ENCODE measurements around the gene GCC1.
A peak's percentile ranks its signal among the peaks of the same experiment; 100 is the strongest.
"Not testable (repeated sequence)": the region's sequence is repeated elsewhere in the genome, so short reads cannot be mapped to it uniquely, and the experiment has no call there.

The GCC1 gene

DNA sequence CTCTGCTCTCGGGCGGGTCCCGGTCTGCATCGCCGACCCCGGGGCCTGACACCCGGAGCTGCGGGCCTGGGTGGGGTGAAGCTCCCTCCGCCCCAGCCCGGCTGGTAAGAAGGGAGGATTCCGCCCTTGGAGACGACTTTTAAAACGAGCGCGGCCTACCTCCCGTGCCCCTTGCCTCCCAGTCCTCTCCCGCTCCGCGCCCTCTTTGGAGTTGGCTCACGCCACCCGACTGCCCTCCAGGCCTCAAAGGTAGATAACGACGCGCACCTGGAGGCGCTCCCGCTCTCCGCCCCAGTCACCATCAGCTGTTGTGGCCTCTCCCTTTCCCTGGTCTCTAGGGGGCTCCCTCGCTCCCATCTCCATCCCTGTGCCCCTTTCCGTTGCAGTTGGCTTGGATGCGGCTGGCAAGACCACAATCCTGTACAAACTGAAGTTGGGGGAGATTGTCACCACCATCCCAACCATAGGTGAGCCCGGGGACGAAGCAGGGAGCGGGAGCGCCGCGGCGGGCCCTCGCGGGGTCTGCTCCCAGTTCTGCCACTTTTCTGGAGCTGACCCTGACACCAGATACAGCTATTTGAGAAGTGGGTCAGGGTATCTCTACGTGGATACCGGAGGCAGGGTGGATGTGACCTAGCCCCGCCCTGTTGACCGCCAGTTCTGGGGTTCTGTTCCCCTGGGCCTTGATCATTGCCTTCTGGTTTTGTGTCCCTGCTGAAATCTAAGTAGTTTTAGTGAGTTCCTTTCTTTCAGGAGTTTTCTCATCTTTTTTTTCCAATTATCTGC lies 3.5 kb upstream of the GCC1 start:
- peak; percentile 50 for DNase-seq

DNA sequence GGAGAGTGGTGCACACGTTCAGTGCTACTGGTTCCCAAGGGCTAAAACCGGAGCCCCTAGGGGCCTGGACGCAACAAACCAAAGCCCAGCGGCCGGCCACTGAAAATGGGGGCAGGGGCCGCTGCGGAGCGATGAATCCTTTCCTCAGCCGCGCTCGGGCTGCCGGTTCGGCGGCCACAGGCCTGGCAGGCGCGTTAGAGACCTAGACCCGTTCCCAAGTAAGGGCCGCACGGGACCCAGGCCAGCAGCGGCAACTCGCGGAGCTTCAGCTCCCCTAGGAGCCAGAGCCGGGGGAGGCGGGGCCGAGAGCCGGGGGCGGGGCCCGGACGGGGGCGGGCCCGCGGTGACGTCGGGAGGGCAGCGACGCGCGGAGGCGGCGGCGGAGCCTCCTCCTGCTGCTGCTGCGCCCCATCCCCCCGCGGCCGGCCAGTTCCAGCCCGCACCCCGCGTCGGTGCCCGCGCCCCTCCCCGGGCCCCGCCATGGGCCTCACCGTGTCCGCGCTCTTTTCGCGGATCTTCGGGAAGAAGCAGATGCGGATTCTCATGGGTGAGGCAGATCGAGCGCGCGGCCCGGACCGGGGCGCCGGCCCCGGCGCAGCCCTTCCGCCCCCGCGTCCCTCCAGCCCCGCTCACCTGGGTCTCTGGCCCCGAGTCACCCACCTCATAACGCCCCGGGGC lies 2.8 kb upstream of the GCC1 start, which contains the start of gene ARF5:
Gene ARF5 (plus strand): TSS at position 393 of the 678 bp plus-strand sequence. CDS start 88 bp downstream, at position 481.
- peak; percentile 91 for DNase-seq

DNA sequence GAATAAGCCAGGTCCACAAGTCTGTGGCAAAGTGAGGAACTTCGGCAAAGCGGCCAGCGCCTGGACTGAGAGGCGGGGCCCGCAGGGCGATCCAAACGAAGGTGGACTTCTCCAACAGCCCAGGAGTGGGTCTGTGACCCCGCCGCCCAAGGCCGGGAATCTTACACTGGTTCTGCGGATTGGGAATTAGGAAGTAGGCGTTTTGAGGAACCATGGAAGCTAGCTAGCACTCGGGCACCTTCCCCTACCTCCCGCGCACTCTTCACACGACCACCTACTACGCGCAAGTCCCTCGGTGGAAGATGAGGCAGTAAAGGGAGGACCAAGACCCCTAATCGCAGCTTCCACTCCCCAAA lies 2.2 kb upstream of the GCC1 start:
- no peak for DNase-seq

DNA sequence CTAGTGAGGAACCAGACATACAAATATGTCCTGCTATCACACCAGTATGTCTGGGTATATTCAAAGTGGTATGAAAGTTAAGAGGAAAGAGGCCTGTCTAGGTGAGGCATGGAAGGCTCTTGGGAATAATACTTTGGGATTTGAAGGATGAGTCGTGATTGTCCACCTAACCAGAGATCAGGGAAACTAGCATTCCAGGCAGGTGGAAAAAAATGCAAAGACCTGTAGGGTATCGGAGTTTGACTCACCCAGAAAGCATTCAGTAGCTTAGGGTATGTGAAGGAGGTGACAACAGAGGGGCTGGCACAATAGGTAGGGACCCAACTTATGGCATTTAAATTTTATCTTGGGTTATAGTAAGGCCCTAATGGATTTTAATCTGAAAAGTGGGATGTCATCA lies 950 bp upstream of the GCC1 start:
- DNase-seq, result no peak

DNA sequence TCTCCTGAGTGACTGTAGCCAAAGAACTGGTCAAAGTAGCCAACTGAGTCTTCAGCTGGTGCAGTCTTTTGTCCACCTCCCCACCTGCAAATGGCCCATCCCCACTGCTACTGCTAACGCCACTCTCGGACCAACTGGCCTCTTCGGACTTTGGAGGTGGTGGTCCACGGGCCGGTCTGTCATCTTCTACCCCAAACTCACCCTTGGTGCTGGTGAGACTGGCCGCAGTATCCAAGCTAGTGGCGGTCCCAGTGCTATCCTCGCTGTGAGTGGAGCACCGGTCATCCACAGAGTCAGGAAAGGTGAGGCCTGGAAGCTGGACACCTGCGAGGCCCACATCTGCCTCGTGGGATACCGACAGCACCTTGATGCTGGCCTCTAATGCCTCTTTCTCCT lies 750 bp downstream of the GCC1 start:
- no peak for DNase-seq

DNA sequence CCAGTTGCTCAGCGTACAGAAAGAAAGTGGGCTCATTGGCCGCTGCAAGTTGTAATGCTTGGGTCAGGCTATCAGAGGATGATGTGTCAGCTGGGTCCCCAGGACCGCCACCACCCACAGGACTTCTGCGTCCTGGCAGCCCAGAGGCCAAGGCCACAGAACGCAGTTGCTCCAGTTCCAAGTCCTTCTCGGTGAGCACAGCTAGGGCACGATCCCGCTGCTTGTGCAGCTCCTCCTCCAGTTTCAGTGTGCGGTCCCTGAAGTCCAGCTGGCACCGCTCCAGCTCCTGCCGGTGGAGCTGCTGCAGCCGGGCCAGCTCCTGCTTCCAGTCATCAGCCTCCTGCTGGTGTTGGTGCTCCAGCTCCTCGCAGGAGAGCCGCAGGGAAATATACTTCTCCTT lies 3.0 kb downstream of the GCC1 start:
- DNase-seq, result no peak

DNA sequence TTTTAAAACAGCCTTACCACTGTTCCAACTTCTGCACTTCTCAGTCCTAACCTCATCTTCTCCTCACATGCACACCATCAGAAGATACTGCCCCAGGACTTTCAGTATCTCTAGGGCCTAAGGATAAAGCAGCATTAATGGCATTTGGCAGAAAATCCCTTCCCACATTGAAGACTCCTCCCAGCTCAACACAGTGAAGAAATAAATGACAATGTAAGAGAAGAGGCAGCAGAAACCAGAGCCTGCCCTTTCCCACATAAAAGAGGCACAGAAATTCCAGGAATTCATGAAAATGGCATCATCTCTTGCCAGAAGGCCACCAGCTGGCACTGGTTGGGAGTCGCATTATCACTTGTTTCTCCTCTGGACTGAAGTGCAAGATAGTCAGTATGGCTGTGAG lies 3.7 kb downstream of the GCC1 start:
- DNase-seq, result no peak

DNA sequence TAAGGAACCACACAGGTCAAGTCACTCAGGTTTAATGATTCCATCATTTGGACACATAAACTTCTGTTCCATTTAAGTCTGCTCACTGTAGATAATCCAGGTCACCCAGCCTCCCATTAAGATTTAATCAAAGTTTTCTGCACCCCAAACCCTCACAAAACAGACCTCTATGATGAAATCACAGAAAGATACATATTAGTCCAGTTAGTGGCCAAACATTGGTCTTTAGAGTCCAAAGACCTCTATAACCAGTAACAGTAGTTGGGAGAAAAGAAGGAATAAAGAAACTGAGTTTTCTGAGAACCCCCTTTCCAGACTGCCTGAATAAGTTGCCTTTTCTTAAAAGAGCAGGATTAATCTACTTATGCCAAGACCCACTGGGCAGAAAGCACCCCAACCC lies 4.8 kb downstream of the GCC1 start:
- no peak for DNase-seq

DNA sequence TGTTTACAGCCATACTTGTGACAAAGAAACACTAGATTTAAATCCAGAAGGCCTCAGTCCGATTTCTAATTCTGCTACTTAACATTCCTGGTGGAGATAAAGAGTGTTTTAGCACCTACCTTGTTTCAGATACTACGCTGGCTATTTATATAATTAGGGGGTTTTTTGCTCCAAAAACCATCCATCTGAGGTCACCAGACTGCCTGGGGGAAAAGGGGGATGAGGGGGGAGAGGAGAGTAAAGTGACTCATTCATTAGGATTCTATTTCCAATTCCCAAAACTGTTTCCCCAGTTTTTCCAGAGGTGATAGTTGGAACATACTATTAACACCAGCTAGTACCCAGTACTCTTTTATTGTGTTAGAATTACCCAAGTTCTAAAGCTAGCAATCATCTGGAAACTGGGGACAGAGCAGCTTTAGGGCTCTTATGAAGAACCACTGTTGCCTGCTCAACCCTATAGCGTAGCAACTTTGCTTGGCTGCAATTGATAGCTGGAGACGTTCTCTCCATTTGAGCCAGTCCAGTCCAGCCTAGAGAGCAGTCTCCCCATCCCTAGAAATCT lies 6.6 kb downstream of the GCC1 start:
- no peak for DNase-seq

DNA sequence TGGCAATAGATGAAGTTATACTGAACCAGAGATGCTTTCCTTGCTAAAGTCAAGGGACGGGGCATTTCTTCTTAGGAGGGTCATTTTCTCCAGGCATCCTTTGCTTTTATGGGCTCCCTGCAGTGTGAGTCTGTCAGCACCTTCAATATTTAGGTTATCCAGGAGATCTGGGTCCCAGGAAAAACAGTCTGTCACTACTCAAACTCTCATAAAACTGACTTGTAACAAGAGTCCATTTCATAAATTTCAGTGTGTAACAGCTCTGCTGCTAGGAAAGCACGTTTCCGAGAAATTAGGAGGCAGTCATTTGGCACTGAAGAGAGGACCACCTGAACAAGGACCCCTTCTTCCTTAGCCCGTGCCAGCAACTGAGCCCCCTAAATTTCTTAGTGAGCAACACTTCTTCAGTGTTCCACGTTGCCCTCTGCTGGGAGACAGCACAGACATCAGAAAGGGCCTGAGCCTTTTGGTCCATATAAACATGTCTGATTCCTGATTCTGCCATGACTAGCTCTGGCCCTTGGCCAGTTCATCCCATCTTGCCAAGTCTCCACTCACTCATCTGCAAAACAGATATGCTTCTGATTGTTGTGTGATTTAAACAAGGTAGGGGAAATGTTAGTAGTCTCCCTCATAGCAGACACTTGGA lies 7.2 kb downstream of the GCC1 start:
- no peak for DNase-seq

DNA sequence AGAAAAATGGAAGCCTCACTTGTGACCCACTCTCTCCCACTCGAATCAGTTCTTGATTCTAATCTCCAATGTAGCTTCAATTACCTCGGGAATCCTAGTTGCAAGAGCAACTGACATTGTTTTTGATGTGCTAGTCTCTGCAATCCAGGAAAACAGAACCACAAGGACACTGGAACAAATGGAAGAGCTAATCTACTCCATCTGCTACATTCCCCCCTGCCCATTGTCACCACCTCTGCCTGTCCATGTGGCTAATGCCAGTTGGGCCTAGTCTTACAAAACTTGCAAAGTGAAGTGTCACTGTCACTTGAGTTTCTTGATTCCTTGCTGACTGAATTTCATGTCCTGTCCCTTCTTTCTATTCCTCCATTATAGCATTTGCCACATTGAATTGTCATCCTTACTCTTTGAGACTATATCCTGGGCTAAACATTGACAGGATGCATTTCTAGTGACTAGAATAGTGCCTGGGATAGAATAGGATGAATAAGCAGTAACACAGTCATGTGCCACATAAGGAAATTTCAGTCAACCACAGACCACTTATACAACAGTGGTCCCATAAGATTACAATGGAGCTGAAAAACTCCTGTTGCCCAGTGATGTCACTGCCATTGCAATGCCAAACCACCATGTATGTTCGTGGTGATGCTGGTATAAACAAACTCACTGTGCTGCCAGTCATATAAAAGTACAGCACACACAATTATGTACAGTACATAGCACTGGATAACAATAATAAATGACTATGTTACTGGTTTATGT lies 13.5 kb downstream of the GCC1 start:
- no peak for DNase-seq

DNA sequence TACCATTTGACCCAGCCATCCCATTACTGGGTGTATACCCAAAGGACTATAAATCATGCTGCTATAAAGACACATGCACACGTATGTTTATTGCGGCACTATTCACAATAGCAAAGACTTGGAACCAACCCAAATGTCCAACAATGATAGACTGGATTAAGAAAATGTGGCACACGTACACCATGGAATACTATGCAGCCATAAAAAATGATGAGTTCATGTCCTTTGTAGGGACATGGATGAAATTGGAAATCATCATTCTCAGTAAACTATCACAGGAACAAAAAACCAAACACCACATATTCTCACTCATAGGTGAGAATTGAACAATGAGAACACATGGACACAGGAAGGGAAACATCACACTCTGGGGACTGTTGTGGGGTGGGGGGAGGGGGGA lies 17.4 kb downstream of the GCC1 start:
- not testable (repeated sequence) for DNase-seq

DNA sequence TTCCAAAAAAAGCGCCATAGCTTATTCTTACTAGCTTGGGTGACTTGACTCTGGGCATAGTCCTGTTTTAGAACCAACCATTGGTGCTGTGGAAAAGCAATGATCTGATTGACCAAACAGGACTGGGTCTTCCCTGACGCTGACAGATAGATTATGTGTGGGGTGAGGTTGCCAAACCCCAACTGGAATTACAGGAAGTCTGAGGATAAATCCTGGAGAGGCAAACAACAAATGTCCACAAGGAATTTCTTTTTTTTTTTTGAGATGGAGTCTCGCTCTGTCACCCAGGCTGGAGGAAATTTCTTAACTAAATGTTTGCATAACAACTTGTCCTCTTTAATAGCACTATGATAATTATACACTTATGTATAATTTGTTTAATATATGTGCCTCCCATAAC lies 19.2 kb downstream of the GCC1 start:
- DNase-seq, result no peak

DNA sequence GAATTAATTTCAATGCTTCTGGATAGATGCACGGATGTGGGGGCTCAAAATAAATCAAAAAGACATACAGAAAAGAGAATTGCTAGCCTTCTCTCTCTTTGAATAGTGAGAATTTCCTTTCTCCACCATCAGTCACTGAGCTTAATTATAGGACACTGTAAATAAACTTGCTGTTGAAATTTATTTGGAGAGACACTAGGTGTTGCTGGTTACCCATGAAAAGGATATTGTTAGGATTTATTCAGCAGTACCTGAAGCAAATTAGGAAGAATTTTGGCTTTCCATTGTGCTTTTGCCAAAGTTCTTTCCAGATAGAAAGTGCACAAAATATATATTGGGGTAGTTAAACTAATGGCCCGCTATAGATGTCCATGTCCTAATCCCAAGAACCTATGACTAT lies 27.6 kb downstream of the GCC1 start:
- DNase-seq, result no peak

DNA sequence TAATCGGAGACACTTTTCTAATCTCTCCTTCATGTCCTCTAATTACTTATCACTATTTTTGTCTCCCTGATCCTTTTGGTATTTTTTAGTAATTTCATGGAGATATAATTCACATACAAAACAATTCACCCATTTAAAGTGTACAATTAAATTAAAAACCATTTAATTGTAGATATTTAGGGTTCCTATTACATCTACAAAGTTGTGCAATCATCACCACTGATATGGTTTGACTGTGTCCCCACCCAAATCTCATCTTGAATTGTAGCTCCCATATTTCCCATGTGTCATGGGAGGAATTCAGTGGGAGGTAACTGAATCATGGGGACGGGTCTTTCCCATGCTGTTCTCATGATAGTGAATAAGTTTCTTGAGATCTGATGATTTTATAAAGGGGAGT lies 29.0 kb downstream of the GCC1 start:
- no peak for DNase-seq

DNA sequence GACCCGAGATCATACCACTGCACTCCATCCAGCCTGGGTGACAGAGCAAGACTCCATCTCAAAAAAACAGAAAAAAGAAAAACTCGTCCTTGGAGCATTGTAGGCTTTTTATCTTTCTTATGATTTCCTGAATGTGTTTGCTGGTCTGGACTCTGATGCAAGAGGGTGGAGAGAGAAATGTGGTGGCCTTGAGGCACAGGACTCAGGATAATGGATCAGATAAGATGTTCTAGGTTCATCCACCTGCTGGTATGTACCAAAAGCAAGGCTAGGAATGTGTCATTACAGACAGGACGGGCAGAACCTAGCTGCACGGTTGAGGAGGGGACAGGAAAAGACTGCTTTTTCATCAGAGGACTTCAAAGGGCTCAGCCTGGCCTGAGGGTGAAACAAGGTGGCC lies 33.5 kb downstream of the GCC1 start:
- DNase-seq, result no peak

DNA sequence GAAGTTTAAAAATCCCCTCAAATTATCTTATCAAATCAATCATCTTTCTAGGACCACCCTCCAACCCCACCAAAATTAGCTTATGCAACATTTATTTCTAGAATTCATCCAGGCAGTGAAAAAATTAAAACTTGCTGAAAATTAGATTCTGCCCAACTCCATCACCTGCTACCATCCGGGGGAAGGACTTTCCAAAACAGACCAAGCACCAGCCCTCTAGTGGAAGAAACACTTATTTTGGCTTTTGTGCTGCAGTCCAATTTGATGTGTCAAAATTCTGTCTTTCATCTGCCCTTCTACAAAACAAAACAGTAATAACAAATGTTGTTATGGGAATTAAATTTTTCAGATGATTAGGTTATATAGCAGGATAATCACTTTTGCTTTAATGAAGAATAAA lies 35.1 kb downstream of the GCC1 start:
- no peak for DNase-seq

DNA sequence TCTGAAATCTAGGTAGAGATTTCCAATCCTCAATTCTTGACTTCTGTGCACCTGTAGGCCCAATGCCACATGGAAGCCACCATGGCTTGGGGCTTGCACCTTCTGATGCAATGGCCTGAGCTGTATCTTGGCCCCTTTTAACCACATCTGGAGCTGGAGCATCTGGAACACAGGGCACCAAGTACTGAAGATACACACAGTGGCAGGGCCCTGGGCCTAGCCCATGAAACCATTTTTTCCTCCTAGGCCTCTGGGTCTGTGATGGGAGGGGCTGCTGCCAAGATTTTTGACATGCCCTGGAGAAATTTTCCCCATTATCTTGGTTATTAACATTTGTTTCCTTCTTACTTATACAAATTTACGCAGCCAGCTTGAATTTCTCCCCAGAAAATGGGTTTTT lies 39.1 kb downstream of the GCC1 start:
- no peak for DNase-seq

DNA sequence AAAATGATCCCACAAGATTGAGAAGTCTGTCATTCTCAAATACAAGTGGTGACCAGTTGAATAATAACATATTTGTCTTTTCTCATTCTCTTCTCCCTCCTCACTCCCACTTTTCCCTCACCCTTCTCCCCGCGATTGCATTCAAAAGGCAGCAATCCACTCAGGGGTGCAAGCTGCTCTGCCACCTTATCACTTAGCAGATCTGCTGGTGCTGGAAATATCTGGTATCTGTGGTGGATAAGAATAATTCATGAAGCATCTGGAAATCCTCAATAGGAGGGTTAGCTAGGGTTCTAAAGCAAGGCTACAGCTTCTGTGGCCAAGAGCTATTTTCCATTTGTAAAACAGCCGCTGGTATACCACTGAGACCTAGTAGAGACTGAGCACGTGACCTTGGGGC lies 43.8 kb downstream of the GCC1 start:
- no peak for DNase-seq

DNA sequence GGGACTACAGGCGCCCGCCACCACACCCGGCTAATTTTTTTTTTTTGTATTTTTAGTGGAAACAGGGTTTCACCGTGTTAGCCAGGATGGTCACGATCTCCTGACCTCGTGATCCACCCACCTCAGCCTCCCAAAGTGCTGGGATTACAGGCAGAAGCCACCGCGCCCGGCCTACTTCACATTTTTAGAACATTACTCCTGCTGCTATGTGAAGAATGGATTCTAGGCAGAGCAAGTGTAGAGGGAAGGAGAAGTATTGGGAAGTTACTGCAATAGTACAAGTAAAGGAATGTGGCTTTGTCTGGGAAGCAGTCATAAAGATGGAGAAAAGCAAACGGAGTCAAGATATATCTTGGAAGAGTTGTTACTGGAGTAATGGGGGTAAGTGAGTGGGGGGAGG lies 44.9 kb downstream of the GCC1 start:
- DNase-seq, result not testable (repeated sequence)

DNA sequence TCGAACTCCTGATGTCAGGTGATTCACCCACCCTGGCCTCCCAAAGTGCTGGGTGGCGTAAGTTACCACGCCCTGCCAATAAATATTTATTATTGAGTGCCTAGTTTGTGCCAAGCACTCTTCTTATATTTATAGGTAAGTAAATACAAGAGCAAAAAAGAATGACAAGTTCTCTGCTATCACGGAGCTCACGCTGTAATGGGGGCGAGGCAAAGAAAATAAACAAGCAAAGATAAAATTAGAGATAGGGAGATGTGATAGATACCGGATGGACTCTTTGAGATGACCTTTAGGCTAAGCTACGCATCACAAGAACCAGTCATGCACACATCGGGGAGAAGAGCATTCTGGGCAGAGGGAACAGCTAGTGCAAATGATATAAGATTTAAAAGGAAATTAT lies 46.3 kb downstream of the GCC1 start:
- DNase-seq, result no peak

DNA sequence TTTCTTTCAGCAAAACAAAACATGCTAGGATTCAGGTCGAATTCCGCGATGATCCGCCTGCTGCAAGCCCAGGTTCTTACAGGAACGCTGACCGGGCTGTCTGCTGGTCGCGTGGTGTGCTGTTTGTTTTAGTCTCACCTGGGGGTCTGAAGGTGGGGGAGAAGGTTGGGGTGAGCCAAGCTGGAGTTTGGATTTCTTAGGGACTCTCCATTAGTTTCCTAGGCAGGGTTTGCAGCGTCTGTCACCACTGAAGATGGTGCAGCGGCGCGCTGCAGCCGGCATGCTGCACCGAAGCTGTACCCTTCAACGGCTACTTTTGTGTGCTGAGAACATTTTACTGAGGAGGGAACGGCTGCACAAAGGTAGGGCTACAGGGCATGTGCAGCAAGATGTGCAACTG lies 48.7 kb downstream of the GCC1 start:
- no peak for DNase-seq

DNA sequence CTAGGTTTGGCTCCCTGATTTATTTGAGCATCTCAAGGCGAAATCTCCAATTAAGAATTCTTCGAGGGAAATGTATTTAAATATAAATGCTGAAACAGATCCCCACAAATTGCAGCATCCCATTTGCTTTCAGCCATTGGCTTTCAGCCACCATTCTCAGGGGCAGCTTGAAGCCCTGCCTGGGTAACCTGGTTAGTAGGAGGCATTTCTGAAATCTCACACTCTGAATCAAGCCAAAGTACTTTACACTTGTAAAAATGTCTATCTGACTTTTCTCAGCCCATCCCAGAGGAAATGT lies 49.1 kb downstream of the GCC1 start:
- no peak for DNase-seq
